Upper lobe of left lung (tissue), 4 donors: Measurements from ENCODE around the gene MED27.

Experiments
- POLR2A ChIP-seq, 4 donors: fragments of 450-650 bp; IDR thresholded peaks; one replicate each; pipeline ENCODE4 v1.5.1; 2016 to 2017; ENCODE audit warnings: antibody characterized with exemption in 4 of 4, mild to moderate bottlenecking in 2 of 4
- POLR2AphosphoS5 ChIP-seq, 2 donors: sonication (generic); formaldehyde crosslinking; IDR thresholded peaks; one replicate each; pipeline ENCODE4 v1.5.1; 2017; ENCODE audit warnings: antibody characterized with exemption in 2 of 2
- TF ChIP-seq, protein P1 (sequence below), 6 experiments: fragments of 450-650 bp in 4 of 6; fragments of 200-600 bp in 2 of 6; sonication (generic) in 2 of 6; IDR thresholded peaks; one replicate each; pipeline ENCODE4 v1.5.1; 2016 to 2019; ENCODE audit warnings: antibody characterized with exemption in 6 of 6

- TF ChIP-seq, protein P1, sequence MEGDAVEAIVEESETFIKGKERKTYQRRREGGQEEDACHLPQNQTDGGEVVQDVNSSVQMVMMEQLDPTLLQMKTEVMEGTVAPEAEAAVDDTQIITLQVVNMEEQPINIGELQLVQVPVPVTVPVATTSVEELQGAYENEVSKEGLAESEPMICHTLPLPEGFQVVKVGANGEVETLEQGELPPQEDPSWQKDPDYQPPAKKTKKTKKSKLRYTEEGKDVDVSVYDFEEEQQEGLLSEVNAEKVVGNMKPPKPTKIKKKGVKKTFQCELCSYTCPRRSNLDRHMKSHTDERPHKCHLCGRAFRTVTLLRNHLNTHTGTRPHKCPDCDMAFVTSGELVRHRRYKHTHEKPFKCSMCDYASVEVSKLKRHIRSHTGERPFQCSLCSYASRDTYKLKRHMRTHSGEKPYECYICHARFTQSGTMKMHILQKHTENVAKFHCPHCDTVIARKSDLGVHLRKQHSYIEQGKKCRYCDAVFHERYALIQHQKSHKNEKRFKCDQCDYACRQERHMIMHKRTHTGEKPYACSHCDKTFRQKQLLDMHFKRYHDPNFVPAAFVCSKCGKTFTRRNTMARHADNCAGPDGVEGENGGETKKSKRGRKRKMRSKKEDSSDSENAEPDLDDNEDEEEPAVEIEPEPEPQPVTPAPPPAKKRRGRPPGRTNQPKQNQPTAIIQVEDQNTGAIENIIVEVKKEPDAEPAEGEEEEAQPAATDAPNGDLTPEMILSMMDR (IDR thresholded peaks at IDR 0.05), result no peak
- TF ChIP-seq POLR2A (IDR thresholded peaks at IDR 0.05), result no peak
- no peak for TF ChIP-seq POLR2AphosphoS5 (IDR thresholded peaks at IDR 0.05)
Observed at GRCh38 chr9:132071847-132072507, 7.7 kb downstream of the MED27 start.
